HG02970 (cell line): Measurements from ENCODE around the gene MZB1.
"Not testable (repeated sequence)": the region's sequence is repeated elsewhere in the genome, so short reads cannot be mapped to it uniquely, and the experiment has no call there.

Experiments
- ATAC-seq: cut with Tn5 transposase; IDR thresholded peaks from one replicate; pipeline ENCODE4 v1.9.1; 2021; ENCODE audit warnings: mild to moderate bottlenecking, moderate library complexity, moderate number of reproducible peaks; ENCODE audit not compliant: unreplicated experiment, low FRiP score

Gene MZB1

GRCh38 chr5:139393497-139394122 lies 3.9 kb upstream of the MZB1 start:
- no peak for ATAC-seq

DNA sequence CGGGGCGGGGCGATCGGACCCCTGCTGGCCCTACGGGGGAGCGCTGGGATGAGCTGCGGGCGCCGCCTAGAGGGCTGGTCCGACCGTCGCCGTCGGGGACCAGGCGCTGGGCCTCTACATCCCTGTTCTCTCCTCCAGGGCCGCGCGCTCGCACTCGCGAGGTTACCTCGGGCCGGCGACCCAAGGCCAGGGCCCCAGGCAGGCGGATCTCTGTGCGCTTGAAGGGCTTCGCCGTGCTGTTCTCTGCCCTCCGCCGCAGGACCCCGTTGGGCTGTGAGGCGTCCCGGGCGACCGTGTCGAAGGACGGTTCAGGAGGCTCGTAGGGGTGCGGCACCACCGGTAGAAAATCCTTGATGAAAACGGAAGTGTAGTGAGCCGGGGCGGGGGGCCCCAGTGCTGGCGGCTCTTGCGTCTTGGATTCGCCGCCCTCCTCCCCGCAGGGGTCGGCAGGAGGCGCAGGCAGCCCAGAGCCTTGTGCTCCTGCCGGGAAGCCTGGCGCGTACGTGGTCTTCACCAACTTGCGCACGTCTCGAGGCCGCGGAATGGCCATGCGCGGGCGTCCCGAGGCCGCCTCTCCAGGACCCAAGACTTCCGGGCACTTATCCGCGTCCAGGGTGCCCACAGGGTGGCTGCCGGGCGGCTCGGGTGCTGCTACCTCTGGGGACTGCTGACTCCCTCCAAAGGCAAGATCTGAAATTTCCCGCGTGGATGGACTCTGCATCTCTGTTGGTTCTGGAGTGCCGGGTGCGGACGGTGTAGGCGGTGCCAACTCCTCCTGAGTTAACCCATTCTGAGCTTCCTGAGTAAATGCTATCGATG lies 3.2 kb upstream of the MZB1 start:
- ATAC-seq = peak; percentile 43

DNA sequence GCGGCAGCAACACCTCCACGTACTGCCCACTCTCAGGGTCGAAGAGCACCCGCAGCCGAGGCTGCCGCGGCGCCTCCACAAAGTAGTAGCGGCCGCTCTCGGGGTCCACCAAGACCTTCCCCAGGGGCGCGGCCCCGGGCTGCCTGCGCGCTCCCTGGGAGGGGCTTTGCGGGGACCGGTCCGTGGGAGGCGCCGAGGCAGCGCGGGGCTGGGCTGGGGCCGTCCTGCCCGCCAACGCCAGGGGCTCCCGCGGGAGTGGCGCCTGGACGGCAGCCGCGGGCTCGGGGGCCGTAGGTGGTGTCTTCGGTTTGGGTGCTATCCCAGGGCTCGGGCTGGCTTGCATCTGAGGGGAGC lies 2.6 kb upstream of the MZB1 start:
- peak; percentile 10 for ATAC-seq

DNA sequence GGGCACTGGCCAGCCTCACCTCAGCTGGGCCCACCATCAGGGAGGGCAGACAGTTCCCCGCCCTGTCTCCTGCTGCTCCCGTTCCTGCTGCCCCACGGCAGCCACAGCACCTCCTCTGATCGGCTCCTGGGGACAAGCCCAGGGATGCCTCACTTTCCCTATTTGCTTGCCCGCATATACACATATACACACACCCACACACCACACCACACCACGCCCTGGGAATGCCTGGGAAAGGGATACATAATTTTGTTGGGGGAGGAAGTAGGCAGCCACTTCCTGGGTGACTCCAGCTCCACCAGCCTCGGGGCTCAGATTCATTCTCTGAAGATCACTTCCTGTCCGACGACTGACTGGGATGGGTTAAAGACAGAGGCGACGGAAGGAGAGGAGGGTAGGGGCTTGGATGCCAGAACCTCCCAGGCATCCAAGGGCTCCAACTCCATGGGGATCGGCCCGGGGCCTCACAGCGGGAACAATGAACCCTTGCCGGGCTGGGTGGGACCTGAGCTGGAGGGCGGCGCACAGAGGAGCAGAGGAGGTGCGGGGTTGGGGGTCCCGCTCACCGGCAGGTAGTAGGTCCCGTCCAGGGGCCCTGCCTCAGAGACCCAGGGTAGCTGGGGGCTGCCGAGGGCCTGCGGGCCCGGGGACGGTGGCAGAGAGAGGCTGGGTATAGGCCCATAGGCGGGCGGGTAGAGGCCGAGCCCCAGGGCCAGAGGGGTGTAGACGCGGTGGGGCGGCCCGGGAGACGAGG lies 2.0 kb upstream of the MZB1 start:
- ATAC-seq = no peak

GRCh38 chr5:139390639-139391569 lies 1.2 kb upstream of the MZB1 start:
- ATAC-seq = no peak

DNA sequence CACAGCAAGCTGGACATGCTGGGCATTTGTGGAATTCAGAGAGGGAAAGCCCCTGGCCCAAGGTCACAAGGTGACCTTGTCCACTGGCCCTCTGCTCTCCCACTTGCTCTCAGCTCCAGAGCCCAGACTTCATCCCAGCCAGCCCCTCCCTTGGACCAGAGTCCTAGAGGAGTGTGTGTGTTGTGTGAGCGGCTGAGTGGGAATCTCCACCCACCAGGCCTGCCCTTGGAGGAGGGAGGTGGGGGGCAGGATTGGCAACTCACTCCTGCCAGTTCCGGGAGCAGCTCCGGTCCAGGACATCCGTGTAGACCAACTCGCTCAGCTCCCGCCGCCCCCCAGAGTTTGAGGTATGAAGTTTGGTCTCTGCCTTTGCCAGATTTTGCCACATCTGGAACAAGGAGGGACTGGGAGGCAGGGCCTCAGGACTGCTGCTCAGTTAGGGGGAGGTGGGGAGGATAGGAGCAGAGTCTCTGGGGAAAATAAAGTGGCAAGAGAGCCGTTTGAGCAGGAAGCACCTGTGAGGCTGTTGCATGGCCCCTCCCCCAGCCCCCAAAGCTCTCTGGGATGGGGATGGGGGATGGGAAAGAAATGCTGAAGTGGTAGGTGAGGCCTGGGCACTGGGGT lies 1.4 kb downstream of the MZB1 start:
- no peak for ATAC-seq

GRCh38 chr5:139387611-139388197 lies 2.0 kb downstream of the MZB1 start:
- no peak for ATAC-seq

- ATAC-seq = not testable (repeated sequence)
Observed at GRCh38 chr5:139386956-139387355, 2.8 kb downstream of the MZB1 start.

GRCh38 chr5:139386050-139386438 lies 3.7 kb downstream of the MZB1 start:
- no peak for ATAC-seq

- ATAC-seq = no peak
Observed at GRCh38 chr5:139385061-139386049, 4.4 kb downstream of the MZB1 start.

DNA sequence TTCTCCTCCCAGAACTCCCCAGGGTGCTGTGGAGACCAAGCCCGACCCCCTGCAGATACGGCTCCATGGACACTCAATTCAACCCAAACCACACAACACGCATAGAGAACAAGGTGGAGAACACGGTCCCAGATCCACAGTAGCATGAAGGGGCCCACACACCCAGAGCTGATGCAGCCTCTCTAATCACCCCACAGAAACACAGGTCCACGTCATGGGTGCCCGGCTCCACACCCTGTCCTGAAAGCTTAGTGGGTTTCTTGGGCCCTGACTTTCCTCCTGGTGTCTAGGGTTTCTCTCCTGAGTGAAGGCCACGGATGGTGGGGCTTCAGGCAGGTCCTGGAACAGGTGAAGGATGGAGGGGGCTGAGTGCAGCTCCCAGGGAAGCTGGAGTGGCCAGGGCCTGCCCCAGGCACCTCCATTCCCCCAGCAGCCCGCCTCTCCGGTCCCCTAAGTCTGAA lies 5.1 kb downstream of the MZB1 start:
- ATAC-seq = no peak

GRCh38 chr5:139383993-139384590 lies 5.6 kb downstream of the MZB1 start:
- ATAC-seq = no peak

DNA sequence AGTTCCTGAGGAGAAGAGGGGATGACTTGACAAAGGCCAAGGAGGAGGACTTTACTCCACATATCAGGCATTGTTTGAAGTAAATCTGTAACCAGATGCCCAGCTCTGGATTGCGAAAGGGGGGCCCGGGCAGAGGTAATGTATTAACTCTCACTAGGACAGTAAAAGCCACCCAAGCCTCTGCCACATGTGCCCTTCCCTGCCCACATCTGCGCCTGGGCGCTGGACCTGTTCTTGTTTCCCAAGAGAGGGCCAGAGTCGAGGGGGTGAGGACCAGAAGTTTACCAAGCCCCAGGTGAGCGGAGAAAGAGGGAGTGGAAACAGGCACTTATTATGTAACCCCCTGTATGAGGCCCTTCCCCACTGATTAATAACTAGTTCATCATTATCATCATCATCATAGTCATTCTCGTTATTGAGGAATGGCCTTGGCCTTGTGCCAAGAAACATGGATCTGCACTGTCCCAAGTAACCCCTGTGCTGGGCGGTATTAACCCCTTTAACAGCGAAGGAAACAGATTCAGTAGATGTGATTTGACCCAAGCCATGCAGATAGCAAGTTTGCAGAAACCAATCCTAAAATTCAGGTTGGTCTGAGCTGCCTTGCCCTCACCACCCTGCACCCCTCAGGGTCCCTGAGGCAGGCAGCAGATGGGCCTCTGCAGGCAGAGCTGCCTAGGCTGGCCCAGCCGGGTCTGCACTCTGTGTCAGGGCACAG lies 6.3 kb downstream of the MZB1 start, which contains the start of gene SLC23A1:
SLC23A1 (minus strand) TSS at position 23 of the 718 bp plus-strand sequence. CDS start 44 bp downstream, outside the sequence.
- ATAC-seq = no peak

DNA sequence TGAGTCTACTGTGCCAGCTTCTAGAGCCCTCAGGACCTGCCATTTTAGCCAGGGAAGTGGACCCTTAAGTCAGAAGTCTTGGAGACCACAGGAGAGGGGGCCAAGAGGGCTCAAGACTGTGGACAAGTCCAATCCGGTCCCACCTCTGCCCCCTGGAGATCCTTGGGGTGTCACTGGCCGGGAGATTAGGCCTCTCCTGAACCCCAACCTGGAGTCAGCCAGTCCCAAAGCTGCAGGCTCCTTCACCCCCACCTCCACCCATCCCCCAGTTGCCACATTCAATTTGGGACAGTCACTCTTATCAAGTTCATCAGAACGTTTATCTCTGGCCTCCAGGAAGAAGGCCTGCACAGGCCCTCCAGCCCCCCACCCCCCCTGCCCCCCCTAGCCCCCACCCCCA lies 6.9 kb downstream of the MZB1 start:
- no peak for ATAC-seq

- no peak for ATAC-seq
Observed at GRCh38 chr5:139381837-139382761, 7.6 kb downstream of the MZB1 start.
